Gastrocnemius medialis (tissue), 4 donors: Measurements from ENCODE around the gene WNK2. TPM values are rescaled to one million over a fixed set of nuclear protein-coding genes. Genes with fewer than 3 reads are reported as not detected.
A peak's percentile ranks its signal among the peaks of the same experiment; 100 is the strongest.

Source experiments
- ATAC-seq, 2 donors: fragments of 150-250 bp; one replicate each; pipeline ENCODE4 v1.9.1; 2016
- DNase-seq, 2 donors: peaks; one replicate each; pipeline ENCODE4 v3.0.0-alpha.2; 2019
- H3K27ac ChIP-seq, 4 donors: fragments of 200-600 bp; sonication (generic); 1 replicate in 1 of 4; 2 replicates in 3 of 4; pipeline ENCODE4 v1.5.1; 2016 to 2018; ENCODE audit warnings: mild to moderate bottlenecking in 2 of 4, moderate library complexity in 1 of 4
- H3K27me3 ChIP-seq, 3 donors: fragments of 200-600 bp; sonication (generic) in 2 of 3; 1 replicate in 1 of 3; 2 replicates in 2 of 3; pipeline versions ENCODE4 v1.5.1 to v1.6.0; 2016 to 2019; ENCODE audit warnings: mild to moderate bottlenecking in 1 of 3, moderate library complexity in 1 of 3
- H3K36me3 ChIP-seq, 2 donors: fragments of 200-600 bp; sonication (generic) in 1 of 2; one replicate each; pipeline ENCODE4 v1.5.1; 2017 to 2018
- H3K4me1 ChIP-seq, 2 donors: fragments of 200-600 bp; sonication (generic) in 1 of 2; one replicate each; pipeline ENCODE4 v1.5.1; 2016 to 2017; ENCODE audit warnings: mild to moderate bottlenecking in 2 of 2
- H3K4me3 ChIP-seq, 4 donors: fragments of 200-600 bp; sonication (generic) in 3 of 4; 1 replicate in 1 of 4; 2 replicates in 3 of 4; pipeline ENCODE4 v1.5.1; 2016 to 2019; ENCODE audit warnings: mild to moderate bottlenecking in 2 of 4
- H3K9me3 ChIP-seq, 3 donors: fragments of 200-600 bp; sonication (generic) in 2 of 3; 1 replicate in 1 of 3; 2 replicates in 2 of 3; pipeline ENCODE4 v1.5.1; 2016 to 2019
- CTCF ChIP-seq, 5 experiments: fragments of 450-650 bp in 3 of 5; fragments of 200-600 bp in 2 of 5; sonication (generic) in 2 of 5; IDR thresholded peaks in 4 of 5; conservative IDR thresholded peaks in 1 of 5; 1 replicate in 4 of 5; 2 replicates in 1 of 5; pipeline ENCODE4 v1.5.1; 2016 to 2019; ENCODE audit warnings: antibody characterized with exemption in 5 of 5, mild to moderate bottlenecking in 3 of 5, moderate library complexity in 3 of 5
- POLR2A ChIP-seq, 2 donors: fragments of 450-650 bp; IDR thresholded peaks; one replicate each; pipeline ENCODE4 v1.6.1; 2017; ENCODE audit warnings: antibody characterized with exemption in 2 of 2, mild to moderate bottlenecking in 2 of 2, moderate library complexity in 2 of 2
- in situ Hi-C, 4 donors: fragments of 200-750 bp; cut with MboI; loops; one replicate each; pipeline versions ENCODE4 v1.15.0 to v1.8.0; 2017; ENCODE audit warnings: low sequenced_read_pairs in 4 of 4
- intact Hi-C: fragments of 100-400 bp; cut with DNase I; formaldehyde crosslinking; loops from one replicate; pipeline ENCODE4 v1.15.1; 2023; ENCODE audit warnings: low total_unique reads
- total RNA-seq, 4 donors: library from RNA; depleted of rRNA; stranded (reverse); fragments of >200 nt; gene quantifications; one replicate each; pipeline versions ENCODE4 v1.1.0 to v1.2.3, GENCODE V29; 2016

The WNK2 gene
- total RNA-seq, 4 donors from 2014 or later: 11.3 to 43.0 (median 24.7) TPM

- Histone ChIP-seq H3K4me1 (peaks cover 42% of the 10 kb centered on the region in 2 donors), H3K36me3 (no peaks in the 10 kb centered on the region), H3K4me3 (no peak overlapping the region), H3K9me3 (no peaks in the 10 kb centered on the region), H3K27ac (peak overlapping the region; percentile 42 to 86 (median 72)), H3K27me3 (no peaks in the 10 kb centered on the region)
- intact Hi-C loops: no loop called here
- DNase-seq (no peak), ATAC-seq (no peak)
- TF ChIP-seq CTCF (IDR thresholded peaks at IDR 0.05 in 4 of 5, conservative IDR thresholded peaks at IDR 0.05 in 1 of 5) (no peak), POLR2A (IDR thresholded peaks at IDR 0.05) (no peak)
- in situ Hi-C loops: no loop called here
Observed at GRCh38 chr9:93189369-93190132, 5.6 kb downstream of the WNK2 start.

GRCh38 chr9:93190133-93190525, 6.2 kb downstream of the WNK2 start:
- Histone ChIP-seq H3K27ac (peak overlapping the region; percentile 42 to 86 (median 72)), H3K4me1 (peaks cover 45 to 48% of the 10 kb centered on the region in 2 donors), H3K4me3 (no peak overlapping the region), H3K36me3 (no peaks in the 10 kb centered on the region), H3K27me3 (no peaks in the 10 kb centered on the region), H3K9me3 (no peaks in the 10 kb centered on the region)
- in situ Hi-C loops: no loop called here
- no peak for TF ChIP-seq CTCF (IDR thresholded peaks at IDR 0.05 in 4 of 5, conservative IDR thresholded peaks at IDR 0.05 in 1 of 5)
- TF ChIP-seq POLR2A (IDR thresholded peaks at IDR 0.05): no peak
- intact Hi-C loops: no loop called here
- DNase-seq (no peak), ATAC-seq (no peak)

GRCh38 chr9:93190656-93191353, 6.9 kb downstream of the WNK2 start:
- Histone ChIP-seq H3K4me1 (peaks cover 40 to 44% of the 10 kb centered on the region in 2 donors), H3K36me3 (no peaks in the 10 kb centered on the region), H3K4me3 (no peak overlapping the region), H3K27ac (peak overlapping the region; percentile 42 to 86 (median 72)), H3K27me3 (no peaks in the 10 kb centered on the region), H3K9me3 (no peaks in the 10 kb centered on the region)
- intact Hi-C loops: no loop called here
- ATAC-seq (no peak), DNase-seq (no peak)
- no peak for TF ChIP-seq POLR2A (IDR thresholded peaks at IDR 0.05)
- no peak for TF ChIP-seq CTCF (IDR thresholded peaks at IDR 0.05 in 4 of 5, conservative IDR thresholded peaks at IDR 0.05 in 1 of 5)
- in situ Hi-C loops: no loop called here

- Histone ChIP-seq H3K27ac (no peak overlapping the region), H3K36me3 (no peaks in the 10 kb centered on the region), H3K9me3 (no peaks in the 10 kb centered on the region), H3K4me1 (peaks cover 35 to 39% of the 10 kb centered on the region in 2 donors), H3K4me3 (no peak overlapping the region), H3K27me3 (no peaks in the 10 kb centered on the region)
- in situ Hi-C loops: no loop called here
- DNase-seq (no peak), ATAC-seq (no peak)
- intact Hi-C loops: no loop called here
- TF ChIP-seq POLR2A (IDR thresholded peaks at IDR 0.05) (no peak), CTCF (IDR thresholded peaks at IDR 0.05 in 4 of 5, conservative IDR thresholded peaks at IDR 0.05 in 1 of 5) (no peak)
Observed at GRCh38 chr9:93191354-93191660, 7.4 kb downstream of the WNK2 start.
